GM12878 (cell line): ENCODE measurements around the gene SLC13A2. TPM values are rescaled to one million over a fixed set of nuclear protein-coding genes. Genes with fewer than 3 reads are reported as not detected.

Experiments used
- ATAC-seq: fragments of 200-7000 bp; cut with Tn5 transposase; 3 replicates; pipeline ENCODE4 v1.9.1; 2020; ENCODE audit warnings: mild to moderate bottlenecking, moderate library complexity
- BruUV-seq: library from RNA; stranded (reverse); fragments of 400-500 nt; replicated peaks from 2 replicates; lab custom pipeline; 2021; lab: Mats Ljungman, UMichigan
- CTCF ChIA-PET: fragments of 300-600 bp; sonication (Branson Sonifier 250); formaldehyde crosslinking; extraction: SDS; loops from one replicate; lab custom pipeline; 2021; ENCODE audit warnings: inconsistent platforms; lab: Yijun Ruan, JAX
- POLR2A ChIA-PET: fragments of 350-600 bp; formaldehyde crosslinking; extraction: SDS; loops from one replicate; lab custom pipeline; 2021; ENCODE audit warnings: inconsistent platforms; lab: Charles Lee
- RAD21 ChIA-PET: fragments of 300-600 bp; sonication (Branson Sonifier 250); formaldehyde crosslinking; loops from one replicate; lab custom pipeline; 2023; ENCODE audit warnings: antibody characterized with exemption; ENCODE audit not compliant: unreplicated experiment; lab: Charles Lee
- SMC1A ChIA-PET: fragments of 300-600 bp; sonication (Branson Sonifier 250); formaldehyde crosslinking; loops from one replicate; lab custom pipeline; 2023; ENCODE audit not compliant: unreplicated experiment, uncharacterized antibody; lab: Charles Lee
- DNase-seq: peaks from one replicate; pipeline ENCODE4 v3.0.0-alpha.2; 2011; ENCODE audit warnings: low read depth, low spot score
- FAIRE-seq: peaks from 3 replicates; lab custom pipeline; 2011; peaks lifted over from hg19 to GRCh38; lab: Jason Lieb, UNC
- H2AFZ ChIP-seq: 2 replicates; pipeline ENCODE4 v1.6.0; 2011; ENCODE audit warnings: low read depth, low read length, control low read depth; ENCODE audit not compliant: control insufficient read depth
- H3K27ac ChIP-seq: 2 replicates; pipeline ENCODE4 v1.5.1; 2011; ENCODE audit warnings: control low read depth; ENCODE audit not compliant: control insufficient read depth, insufficient read depth
- H3K27me3 ChIP-seq, 2 experiments: replicated peaks in 1 of 2; 2 replicates each; pipeline versions ENCODE4 v1.6.0 to v1.6.1; 2011; ENCODE audit warnings: low read length in 1 of 2; ENCODE audit not compliant: control insufficient read depth in 2 of 2, insufficient read depth in 2 of 2
- H3K36me3 ChIP-seq, 2 experiments: 2 replicates each; pipeline ENCODE4 v1.5.1; 2011; ENCODE audit warnings: low read length in 1 of 2; ENCODE audit not compliant: control insufficient read depth in 2 of 2, insufficient read depth in 2 of 2
- H3K4me1 ChIP-seq: 2 replicates; pipeline ENCODE4 v1.6.1; 2011; ENCODE audit warnings: mild to moderate bottlenecking, low read length, moderate library complexity, mixed read lengths; ENCODE audit not compliant: control insufficient read depth, insufficient read depth
- H3K4me2 ChIP-seq: 2 replicates; pipeline ENCODE4 v1.6.0; 2011; ENCODE audit warnings: control low read depth; ENCODE audit not compliant: control insufficient read depth, insufficient read depth
- H3K4me3 ChIP-seq: fragments of 200-600 bp; sonication (generic); 2 replicates; pipeline ENCODE4 v1.5.1; 2016
- H3K79me2 ChIP-seq: 2 replicates; pipeline ENCODE4 v1.6.0; 2011; ENCODE audit warnings: low read length; ENCODE audit not compliant: control insufficient read depth, insufficient read depth
- H3K9ac ChIP-seq: 2 replicates; pipeline ENCODE4 v1.8.0; 2011; ENCODE audit warnings: low read length, control low read depth, mixed read lengths; ENCODE audit not compliant: control insufficient read depth, insufficient read depth
- H3K9me3 ChIP-seq: replicated peaks from 3 replicates; pipeline ENCODE4 v1.5.1; 2011; ENCODE audit warnings: mild to moderate bottlenecking, low read length; ENCODE audit not compliant: control insufficient read depth, insufficient read depth
- H4K20me1 ChIP-seq: 2 replicates; pipeline ENCODE4 v1.6.0; 2011; ENCODE audit not compliant: control insufficient read depth, insufficient read depth
- ASH2L ChIP-seq: fragments of 300-600, 200-600 bp; sonication (generic); IDR thresholded peaks from 2 replicates; pipeline ENCODE4 v1.6.1; 2017; ENCODE audit warnings: low read depth, mild to moderate bottlenecking, borderline replicate concordance
- HDGF ChIP-seq: fragments of 450-650 bp; IDR thresholded peaks from 2 replicates; pipeline ENCODE4 v1.6.1; 2016; ENCODE audit warnings: antibody characterized with exemption
- PAX8 ChIP-seq: fragments of 450-650 bp; IDR thresholded peaks from 2 replicates; pipeline ENCODE4 v1.6.1; 2017; ENCODE audit warnings: mild to moderate bottlenecking, moderate library complexity
- PML ChIP-seq: IDR thresholded peaks from 2 replicates; pipeline ENCODE4 v1.6.1; 2012; ENCODE audit warnings: low read length, inconsistent platforms
- POLR2AphosphoS5 ChIP-seq: IDR thresholded peaks from 2 replicates; pipeline ENCODE4 v1.6.1; 2011; ENCODE audit warnings: mild to moderate bottlenecking, low read length, inconsistent platforms
- RB1 ChIP-seq: fragments of 450-650 bp; formaldehyde crosslinking; IDR thresholded peaks from 2 replicates; pipeline ENCODE4 v1.6.1; 2017; ENCODE audit warnings: mild to moderate bottlenecking, borderline replicate concordance
- RBBP5 ChIP-seq: fragments of 200-600 bp; sonication (generic); conservative IDR thresholded peaks from 2 replicates; pipeline ENCODE4 v1.6.1; 2016
- SREBF1 ChIP-seq: IDR thresholded peaks from 2 replicates; pipeline ENCODE4 v1.6.1; 2012; ENCODE audit warnings: mild to moderate bottlenecking, low read length
- WRNIP1 ChIP-seq: IDR thresholded peaks from 2 replicates; pipeline ENCODE4 v1.6.1; 2011; ENCODE audit warnings: low read depth, low read length, improper control_type of control experiment, borderline replicate concordance
- ZNF24 ChIP-seq: fragments of 450-650 bp; IDR thresholded peaks from 2 replicates; pipeline ENCODE4 v1.6.1; 2017; ENCODE audit warnings: antibody characterized with exemption, mild to moderate bottlenecking
- WGBS: methylation state at CpG from one replicate; pipeline ENCODE4 v1.1.6; 2016; ENCODE audit warnings: low lambda C conversion rate; ENCODE audit not compliant: insufficient replicate concordance, insufficient coverage; ENCODE audit errors: missing lambda C conversion rate; 5-methylcytosine and 5-hydroxymethylcytosine counted together
- in situ Hi-C: fragments of 300-500 bp; cut with MboI; formaldehyde crosslinking; loops from 9 replicates; pipeline ENCODE4 v1.14.3; 2018; ENCODE audit warnings: mixed read lengths
- intact Hi-C: fragments of 100-400 bp; cut with micrococcal nuclease; formaldehyde crosslinking; loops from one replicate; pipeline ENCODE4 v1.14.2; 2022; ENCODE audit not compliant: unreplicated experiment
- polyA plus RNA-seq, 11 experiments: library from polyadenylated mRNA; depleted of rRNA in 4 of 11; unstranded in 6 of 11; stranded (reverse) in 5 of 11; fragments of >200 nt; fragmentation: Nextera tagmentation in 4 of 11; fragmentation: Illumina TruSeq in 1 of 11; extraction: Ambion mirVana in 4 of 11; extraction: Trizol in 1 of 11; gene quantifications; 1 replicate in 1 of 11; 2 replicates in 10 of 11; pipeline versions ENCODE4 v1.2.1 to v1.2.3, GENCODE V29; 2011 to 2016; ENCODE audit warnings: inconsistent platforms in 2 of 11, missing spikeins in 2 of 11, low read depth in 1 of 11
- total RNA-seq, 4 experiments: library from RNA; depleted of rRNA in 3 of 4; stranded (reverse); fragments of >200 nt in 3 of 4; fragmentation: Illumina TruSeq in 1 of 4; extraction: Trizol in 1 of 4; gene quantifications; 2 replicates each; pipeline versions ENCODE4 v1.2.1 to v1.2.3, GENCODE V29; 2013 to 2021
- TF ChIP-seq, protein P1 (sequence below): IDR thresholded peaks from 2 replicates; pipeline ENCODE4 v1.6.1; 2011; ENCODE audit warnings: low read depth, mild to moderate bottlenecking, low read length, moderate library complexity, borderline replicate concordance; ENCODE audit errors: extremely low read depth
- TF ChIP-seq, protein P2 (sequence below): IDR thresholded peaks from 2 replicates; pipeline ENCODE4 v1.6.1; 2011; ENCODE audit warnings: borderline replicate concordance, low read depth, mild to moderate bottlenecking, moderate library complexity, low read length; ENCODE audit not compliant: insufficient read depth, poor library complexity, severe bottlenecking

Gene SLC13A2
- total and polyA plus RNA-seq, 10 of the 15 experiments (the other 5 are each of a cell fraction or from before 2014, with no cell fraction given), result 0.03 to 0.13 (median 0.05) TPM; not detected in 6

DNA sequence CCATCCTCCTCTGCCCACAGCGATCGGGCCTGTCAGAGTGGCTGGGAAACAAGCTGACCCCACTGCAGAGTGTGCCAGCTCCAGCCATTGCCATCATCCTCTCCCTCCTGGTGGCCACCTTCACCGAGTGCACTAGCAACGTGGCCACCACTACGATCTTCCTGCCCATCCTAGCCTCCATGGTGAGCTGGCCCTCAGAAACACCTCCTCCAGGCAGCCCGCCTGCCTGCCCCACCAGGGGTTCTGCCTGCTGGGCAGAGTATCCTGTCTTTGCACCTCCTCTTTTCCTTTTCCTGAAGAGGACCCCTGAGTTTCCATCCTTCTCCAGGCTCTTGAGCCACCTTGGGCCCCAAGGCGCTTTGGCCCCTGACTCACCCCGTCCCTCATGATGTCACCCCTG lies 22.2 kb downstream of the SLC13A2 start:
- Histone ChIP-seq H3K9me3 (peaks cover 2% of the 10 kb centered on the region; the same call in 2 of the 3 replicates), H4K20me1 (no peaks in the 10 kb centered on the region), H2AFZ (no peak overlapping the region), H3K4me1 (peaks cover 19% of the 10 kb centered on the region), H3K4me2 (no peak overlapping the region), H3K27ac (no peak overlapping the region), H3K79me2 (no peaks in the 10 kb centered on the region), H3K4me3 (no peak overlapping the region), H3K36me3 (no peaks in the 10 kb centered on the region), H3K9ac (no peak overlapping the region), H3K27me3 (no peaks in the 10 kb centered on the region)
- in situ Hi-C loops, result loop anchor here (5.0 kb wide), 1 partner anchor 52 kb away; no protein-coding TSS in a partner anchor
- 71% methylated on average over 8 of the region's 8 CpGs for WGBS
- RAD21 ChIA-PET, result interaction anchor here (0.5 to 3.7 kb wide), 12 partner anchors 9 to 467 kb away, joined by 3 to 26 read pairs (median 5); partner anchors contain the start of gene UNC119
- POLR2A ChIA-PET, result interaction anchor here (0.6 to 1.5 kb wide), 5 partner anchors 15 to 80 kb away, joined by 3 to 4 read pairs (median 3); no protein-coding TSS in a partner anchor
- FAIRE-seq, result no peak
- intact Hi-C loops, result loop anchor here (2.0 kb wide), 1 partner anchor 107 kb away; no protein-coding TSS in a partner anchor
- no peak for ATAC-seq
- SMC1A ChIA-PET, result interaction anchor here (0.9 to 4.0 kb wide), 12 partner anchors 8 to 120 kb away, joined by 3 to 32 read pairs (median 6); partner anchors contain the start of gene FOXN1
- DNase-seq, result no peak
- no TSS peak for BruUV-seq
- no peak for TF ChIP-seq RBBP5
- no peak for TF ChIP-seq RB1
- TF ChIP-seq HDGF, result no peak
- no peak for TF ChIP-seq WRNIP1
- no peak for TF ChIP-seq PML
- no peak for TF ChIP-seq ZNF24
- TF ChIP-seq ASH2L, result no peak
- no peak for TF ChIP-seq POLR2AphosphoS5
- TF ChIP-seq PAX8, result no peak
- TF ChIP-seq, protein P1, sequence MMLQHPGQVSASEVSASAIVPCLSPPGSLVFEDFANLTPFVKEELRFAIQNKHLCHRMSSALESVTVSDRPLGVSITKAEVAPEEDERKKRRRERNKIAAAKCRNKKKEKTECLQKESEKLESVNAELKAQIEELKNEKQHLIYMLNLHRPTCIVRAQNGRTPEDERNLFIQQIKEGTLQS, result no peak
- TF ChIP-seq, protein P2, sequence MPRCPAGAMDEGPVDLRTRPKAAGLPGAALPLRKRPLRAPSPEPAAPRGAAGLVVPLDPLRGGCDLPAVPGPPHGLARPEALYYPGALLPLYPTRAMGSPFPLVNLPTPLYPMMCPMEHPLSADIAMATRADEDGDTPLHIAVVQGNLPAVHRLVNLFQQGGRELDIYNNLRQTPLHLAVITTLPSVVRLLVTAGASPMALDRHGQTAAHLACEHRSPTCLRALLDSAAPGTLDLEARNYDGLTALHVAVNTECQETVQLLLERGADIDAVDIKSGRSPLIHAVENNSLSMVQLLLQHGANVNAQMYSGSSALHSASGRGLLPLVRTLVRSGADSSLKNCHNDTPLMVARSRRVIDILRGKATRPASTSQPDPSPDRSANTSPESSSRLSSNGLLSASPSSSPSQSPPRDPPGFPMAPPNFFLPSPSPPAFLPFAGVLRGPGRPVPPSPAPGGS, result no peak
- TF ChIP-seq SREBF1, result no peak
- CTCF ChIA-PET, result interaction anchor here (0.6 to 16.1 kb wide), 10 partner anchors 9 to 226 kb away, joined by 3 to 316 read pairs (median 8); partner anchors contain the start of genes BLTP2 and UNC119
